GM10248 (cell line): ENCODE results near the gene KCNQ1.

ENCODE experiments used
- CTCF ChIA-PET: fragments of 300-600 bp; sonication (Branson Sonifier 250); formaldehyde crosslinking; extraction: SDS; loops from one replicate; lab custom pipeline; 2021; ENCODE audit warnings: antibody characterized with exemption; lab: Yijun Ruan, JAX
- POLR2A ChIA-PET: fragments of 350-650 bp; sonication (Branson Sonifier 250); formaldehyde crosslinking; extraction: SDS; loops from one replicate; lab custom pipeline; 2020; ENCODE audit warnings: antibody characterized with exemption; lab: Yijun Ruan, JAX
- DNase-seq: peaks from one replicate; pipeline ENCODE4 v3.0.0; 2012; ENCODE audit errors: extremely low spot score
- TF ChIP-seq, protein P1 (sequence below): IDR thresholded peaks from 2 replicates; pipeline ENCODE4 v1.5.1; 2012; ENCODE audit warnings: mild to moderate bottlenecking, low read depth; ENCODE audit errors: extremely low read depth, missing control alignments, control extremely low read depth

KCNQ1 gene

DNA sequence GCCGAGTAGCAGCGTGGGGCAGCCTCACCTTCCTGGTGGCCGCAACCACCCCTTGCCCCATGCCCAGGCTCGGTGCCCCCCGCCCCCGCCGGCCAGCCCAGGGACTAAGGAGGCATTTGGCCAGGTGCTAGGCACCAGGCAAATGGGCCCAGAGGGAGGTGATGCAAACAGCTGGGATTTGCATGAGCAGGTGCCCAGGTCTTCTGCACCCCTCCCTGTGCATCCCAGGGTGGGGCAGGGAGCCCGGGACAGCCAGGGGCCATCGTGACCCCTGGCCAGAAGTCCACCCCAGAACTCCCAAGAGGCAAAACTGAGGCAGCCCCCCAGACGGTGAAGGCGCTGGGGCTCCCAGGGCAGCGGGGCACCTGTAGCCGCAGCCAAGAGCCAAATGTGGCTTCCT is 18.6 kb upstream of the KCNQ1 start:
- ChIA-PET CTCF (interaction anchor here (1.4 to 9.8 kb wide), 4 partner anchors 105 to 504 kb away, joined by 3 to 204 read pairs (median 32); no protein-coding TSS in a partner anchor), POLR2A (no interaction called here)
- TF ChIP-seq, protein P1, sequence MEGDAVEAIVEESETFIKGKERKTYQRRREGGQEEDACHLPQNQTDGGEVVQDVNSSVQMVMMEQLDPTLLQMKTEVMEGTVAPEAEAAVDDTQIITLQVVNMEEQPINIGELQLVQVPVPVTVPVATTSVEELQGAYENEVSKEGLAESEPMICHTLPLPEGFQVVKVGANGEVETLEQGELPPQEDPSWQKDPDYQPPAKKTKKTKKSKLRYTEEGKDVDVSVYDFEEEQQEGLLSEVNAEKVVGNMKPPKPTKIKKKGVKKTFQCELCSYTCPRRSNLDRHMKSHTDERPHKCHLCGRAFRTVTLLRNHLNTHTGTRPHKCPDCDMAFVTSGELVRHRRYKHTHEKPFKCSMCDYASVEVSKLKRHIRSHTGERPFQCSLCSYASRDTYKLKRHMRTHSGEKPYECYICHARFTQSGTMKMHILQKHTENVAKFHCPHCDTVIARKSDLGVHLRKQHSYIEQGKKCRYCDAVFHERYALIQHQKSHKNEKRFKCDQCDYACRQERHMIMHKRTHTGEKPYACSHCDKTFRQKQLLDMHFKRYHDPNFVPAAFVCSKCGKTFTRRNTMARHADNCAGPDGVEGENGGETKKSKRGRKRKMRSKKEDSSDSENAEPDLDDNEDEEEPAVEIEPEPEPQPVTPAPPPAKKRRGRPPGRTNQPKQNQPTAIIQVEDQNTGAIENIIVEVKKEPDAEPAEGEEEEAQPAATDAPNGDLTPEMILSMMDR = no peak
- no peak for DNase-seq

DNA sequence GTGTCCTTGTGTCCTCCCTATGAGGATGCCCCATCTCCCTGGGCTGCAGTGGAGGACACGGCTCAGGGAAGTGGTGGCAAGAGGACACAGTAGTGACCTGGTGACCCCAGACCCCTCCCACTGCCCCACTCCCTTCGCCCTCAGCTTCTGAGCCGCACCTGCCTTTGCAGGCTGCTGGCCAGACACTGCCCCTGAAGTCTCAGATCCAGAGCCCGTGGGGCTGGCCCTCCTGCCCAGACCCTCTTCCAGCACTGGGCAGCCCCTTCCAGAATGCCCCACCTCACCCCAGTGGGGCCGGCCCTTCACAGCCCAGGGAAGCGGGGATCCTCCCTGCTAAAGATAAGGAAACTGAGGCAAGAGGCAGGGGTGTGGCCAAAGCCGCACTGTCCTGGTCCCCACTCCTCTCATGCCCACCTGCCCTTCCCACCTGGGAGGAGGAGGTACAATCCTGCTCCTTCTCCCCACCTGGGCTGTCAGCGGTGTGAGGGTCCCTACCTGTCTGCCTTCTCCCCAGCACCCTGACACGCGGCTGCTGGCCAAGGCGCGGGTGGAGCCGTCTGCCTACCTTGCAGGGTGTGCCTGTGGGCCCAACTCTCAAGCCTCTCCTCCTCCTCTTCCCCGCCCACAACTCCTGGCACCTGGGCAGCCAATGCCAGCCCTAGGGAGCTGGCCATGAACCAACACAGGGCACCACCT is 17.8 kb upstream of the KCNQ1 start:
- ChIA-PET POLR2A (no interaction called here), CTCF (interaction anchor here (0.8 to 9.8 kb wide), 8 partner anchors 10 to 534 kb away, joined by 3 to 204 read pairs (median 5); no protein-coding TSS in a partner anchor)
- TF ChIP-seq, protein P1 = no peak
- no peak for DNase-seq

DNA sequence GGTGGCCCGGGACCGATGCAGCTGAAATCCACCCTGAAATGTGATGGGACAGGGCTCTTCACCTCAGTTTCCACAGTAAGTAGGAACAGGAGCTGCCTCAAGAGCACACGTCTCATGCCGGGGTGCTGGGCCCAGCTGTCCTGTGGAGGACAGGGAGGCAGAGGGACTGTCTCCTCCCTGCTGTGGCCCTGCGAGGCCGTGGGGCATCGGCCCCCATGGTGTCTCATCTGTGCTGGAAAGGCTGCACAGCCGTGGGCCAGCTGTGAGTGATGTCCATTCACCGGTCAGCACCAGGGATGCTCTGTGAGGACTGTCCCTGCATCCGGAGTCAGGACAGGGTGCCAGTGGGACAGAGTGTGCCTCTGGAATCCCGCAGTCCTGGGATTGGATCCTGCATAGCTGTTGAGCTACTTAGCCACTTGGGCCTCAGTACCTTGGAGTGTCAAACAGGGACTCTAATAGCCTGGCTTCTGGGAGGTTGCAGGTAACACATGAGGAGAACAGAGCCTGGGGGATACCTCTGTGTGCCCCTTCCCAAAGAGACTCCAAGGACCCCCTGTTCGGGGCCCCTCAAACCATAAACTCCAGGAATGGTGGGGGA is 17.0 kb upstream of the KCNQ1 start:
- CTCF ChIA-PET = interaction anchor here (0.7 to 9.8 kb wide), 10 partner anchors 8 to 533 kb away, joined by 3 to 204 read pairs (median 4); no protein-coding TSS in a partner anchor
- POLR2A ChIA-PET = no interaction called here
- TF ChIP-seq, protein P1 = no peak
- DNase-seq = no peak

DNA sequence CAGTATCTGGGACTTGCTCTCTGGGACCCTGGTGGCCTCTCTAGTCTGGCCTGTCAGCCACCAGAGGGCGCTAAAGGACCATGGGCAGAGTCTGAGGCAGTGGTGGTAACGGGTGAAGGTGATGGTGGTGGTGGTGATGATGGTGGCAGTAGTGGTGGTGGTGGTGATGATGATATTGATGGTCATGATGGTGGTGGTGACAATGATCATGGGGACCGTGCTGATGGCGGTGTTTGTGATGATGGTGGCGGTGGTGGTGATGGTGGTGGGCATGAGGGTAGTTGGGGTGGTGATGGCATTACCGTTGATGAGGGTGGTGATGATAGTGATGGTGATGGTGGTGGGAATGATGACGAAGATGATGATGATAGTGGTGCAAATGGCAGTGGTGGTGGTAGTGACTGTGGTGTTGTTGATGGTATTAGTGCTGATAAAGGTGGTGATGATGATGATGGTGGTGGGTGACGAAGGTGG is 16.4 kb upstream of the KCNQ1 start:
- ChIA-PET CTCF (interaction anchor here (0.7 to 9.8 kb wide), 5 partner anchors 8 to 461 kb away, joined by 4 to 204 read pairs (median 7); no protein-coding TSS in a partner anchor), POLR2A (no interaction called here)
- TF ChIP-seq, protein P1 = peak; percentile 92
- peak; percentile 77 for DNase-seq

DNA sequence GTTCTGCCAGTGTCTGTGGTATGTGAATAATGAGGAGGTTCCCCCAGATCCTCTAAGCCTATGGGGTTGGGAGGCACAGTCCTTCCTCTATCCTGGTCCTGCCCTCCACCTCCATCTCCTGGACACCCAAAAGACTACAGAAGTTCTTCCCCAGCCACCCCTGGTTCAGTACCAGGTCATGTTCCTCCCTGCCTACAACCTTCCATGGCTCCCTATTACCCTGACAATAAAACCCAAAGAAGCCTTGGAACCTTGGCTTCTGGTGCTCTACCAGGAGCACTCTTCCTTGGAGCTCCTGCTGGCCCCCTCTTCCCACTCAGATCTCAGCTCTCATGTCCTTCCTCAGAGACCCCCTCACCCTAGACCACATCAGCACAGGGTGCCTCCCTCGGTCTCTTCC is 13.4 kb upstream of the KCNQ1 start:
- TF ChIP-seq, protein P1 = no peak
- POLR2A ChIA-PET = no interaction called here
- no peak for DNase-seq
- CTCF ChIA-PET = interaction anchor here (1.3 kb wide), 1 partner anchor 100 kb away, joined by 11 read pairs; no protein-coding TSS in a partner anchor

DNA sequence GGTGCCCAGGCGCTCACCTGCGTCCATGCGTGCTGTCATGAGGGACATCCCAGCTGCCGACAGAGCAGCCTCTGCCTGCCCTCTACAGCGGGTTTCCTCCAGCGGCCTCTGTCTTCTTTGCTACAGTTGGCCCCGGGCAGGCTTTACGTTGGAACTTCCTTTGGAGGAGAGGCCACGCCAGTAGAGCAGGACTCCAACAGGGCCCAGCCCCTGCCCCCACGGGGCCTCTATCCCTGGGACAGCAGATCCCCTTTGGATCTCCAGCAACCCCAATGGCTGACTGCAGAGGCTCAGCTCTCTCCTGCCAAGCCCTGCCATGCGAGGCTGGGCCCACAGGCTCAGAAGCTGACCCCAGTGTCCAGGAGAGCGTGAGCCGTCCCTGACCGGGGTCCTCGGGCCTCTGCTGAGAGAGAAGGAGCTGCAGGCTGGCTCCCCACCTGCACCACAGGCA is 12.6 kb upstream of the KCNQ1 start:
- POLR2A ChIA-PET = no interaction called here
- TF ChIP-seq, protein P1 = no peak
- DNase-seq = no peak
- CTCF ChIA-PET = interaction anchor here (1.3 to 1.6 kb wide), 2 partner anchors 99 to 127 kb away, joined by 5 to 7 read pairs; no protein-coding TSS in a partner anchor
